Rectal smooth muscle tissue (tissue), 1 donor: Measurements from ENCODE around the gene IL1RAPL1.

Experiments
- H3K27ac ChIP-seq: one replicate; pipeline ENCODE4 v1.7.0; 2013; ENCODE audit warnings: low read depth, low read length, inconsistent platforms
- H3K27me3 ChIP-seq: one replicate; pipeline ENCODE4 v1.7.0; 2013; ENCODE audit warnings: low read length; ENCODE audit not compliant: control insufficient read depth, insufficient read depth
- H3K36me3 ChIP-seq: one replicate; pipeline ENCODE4 v1.7.0; 2013; ENCODE audit warnings: low read length; ENCODE audit not compliant: control insufficient read depth, insufficient read depth
- H3K4me1 ChIP-seq: one replicate; pipeline ENCODE4 v1.7.0; 2013; ENCODE audit warnings: low read length; ENCODE audit not compliant: control insufficient read depth, insufficient read depth
- H3K4me3 ChIP-seq: one replicate; pipeline ENCODE4 v1.7.0; 2013; ENCODE audit warnings: low read length
- H3K9ac ChIP-seq: one replicate; pipeline ENCODE4 v1.7.0; 2013; ENCODE audit warnings: low read length

IL1RAPL1 gene

GRCh38 chrX:29254515-29254914 lies 667.3 kb downstream of the IL1RAPL1 start:
- Histone ChIP-seq H3K36me3 (no peaks in the 10 kb centered on the region), H3K4me3 (no peak overlapping the region), H3K4me1 (no peaks in the 10 kb centered on the region), H3K9ac (no peak overlapping the region), H3K27ac (no peak overlapping the region), H3K27me3 (no peaks in the 10 kb centered on the region)

DNA sequence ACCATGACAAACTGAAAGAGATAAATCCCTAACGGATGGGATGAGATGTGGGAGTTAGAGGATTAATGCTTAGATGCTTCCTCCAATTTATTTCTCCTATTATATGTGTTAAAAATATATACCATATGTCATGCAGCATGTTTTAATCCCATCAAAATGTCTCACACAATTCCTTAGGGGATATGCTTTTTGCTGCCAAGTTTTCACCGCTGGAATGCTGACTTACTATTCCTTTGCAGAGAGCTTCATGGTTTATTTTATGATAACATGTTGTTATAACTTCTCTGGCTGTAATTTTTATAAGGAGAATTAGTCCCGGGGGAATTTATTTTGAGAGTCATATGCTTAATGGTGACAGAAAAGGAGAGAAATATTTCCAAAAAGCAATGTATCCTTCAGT lies 670.3 kb downstream of the IL1RAPL1 start:
- H3K9ac ChIP-seq = no peak overlapping the region
- no peak overlapping the region for H3K4me3 ChIP-seq
- no peak overlapping the region for H3K27ac ChIP-seq
- no peaks in the 10 kb centered on the region for H3K36me3 ChIP-seq
- no peaks in the 10 kb centered on the region for H3K4me1 ChIP-seq
- H3K27me3 ChIP-seq = no peaks in the 10 kb centered on the region

DNA sequence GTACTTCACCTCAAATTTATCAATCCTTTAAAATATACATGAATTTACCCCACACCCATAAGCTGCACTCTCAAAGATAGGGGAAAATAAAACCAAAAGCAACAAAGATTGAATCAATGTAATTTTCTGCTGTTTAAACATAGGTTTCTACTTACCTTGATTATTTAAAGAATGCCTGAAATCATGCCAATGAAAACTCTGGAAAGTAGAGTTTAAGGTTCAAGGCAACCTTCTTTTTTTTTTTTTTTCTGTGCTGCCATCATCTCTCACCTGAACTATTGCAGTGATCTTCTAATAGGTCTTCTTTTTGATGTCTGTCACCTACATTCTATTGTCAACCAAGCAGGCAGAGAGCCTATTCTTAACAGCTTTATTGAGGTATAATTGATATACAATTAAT lies 682.1 kb downstream of the IL1RAPL1 start:
- Histone ChIP-seq H3K36me3 (no peaks in the 10 kb centered on the region), H3K27ac (no peak overlapping the region), H3K9ac (no peak overlapping the region), H3K4me1 (no peaks in the 10 kb centered on the region), H3K4me3 (no peak overlapping the region), H3K27me3 (no peaks in the 10 kb centered on the region)

DNA sequence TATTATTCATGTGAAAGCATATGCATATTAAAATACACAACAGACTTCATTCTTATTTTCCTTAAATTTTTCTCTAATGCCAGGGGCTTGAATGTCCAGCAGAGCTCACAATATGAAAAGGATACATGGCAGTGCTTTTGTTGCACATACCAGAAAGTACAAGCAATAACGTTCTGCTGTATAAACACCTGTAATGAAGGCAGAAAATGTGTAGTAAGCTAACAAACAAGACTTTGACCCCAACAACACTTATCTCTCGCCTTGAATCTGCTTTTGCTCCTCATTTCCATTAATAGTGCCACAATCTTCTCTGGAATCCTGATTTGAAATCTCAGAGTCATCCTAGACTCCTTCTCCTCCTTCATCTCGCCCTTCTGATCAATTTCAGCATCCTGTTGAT lies 687.3 kb downstream of the IL1RAPL1 start:
- no peak overlapping the region for H3K9ac ChIP-seq
- H3K4me3 ChIP-seq = no peak overlapping the region
- no peaks in the 10 kb centered on the region for H3K27me3 ChIP-seq
- no peaks in the 10 kb centered on the region for H3K4me1 ChIP-seq
- H3K27ac ChIP-seq = no peak overlapping the region
- no peaks in the 10 kb centered on the region for H3K36me3 ChIP-seq

GRCh38 chrX:29275928-29276327 lies 688.7 kb downstream of the IL1RAPL1 start:
- no peaks in the 10 kb centered on the region for H3K4me1 ChIP-seq
- H3K4me3 ChIP-seq = no peak overlapping the region
- H3K27me3 ChIP-seq = no peaks in the 10 kb centered on the region

DNA sequence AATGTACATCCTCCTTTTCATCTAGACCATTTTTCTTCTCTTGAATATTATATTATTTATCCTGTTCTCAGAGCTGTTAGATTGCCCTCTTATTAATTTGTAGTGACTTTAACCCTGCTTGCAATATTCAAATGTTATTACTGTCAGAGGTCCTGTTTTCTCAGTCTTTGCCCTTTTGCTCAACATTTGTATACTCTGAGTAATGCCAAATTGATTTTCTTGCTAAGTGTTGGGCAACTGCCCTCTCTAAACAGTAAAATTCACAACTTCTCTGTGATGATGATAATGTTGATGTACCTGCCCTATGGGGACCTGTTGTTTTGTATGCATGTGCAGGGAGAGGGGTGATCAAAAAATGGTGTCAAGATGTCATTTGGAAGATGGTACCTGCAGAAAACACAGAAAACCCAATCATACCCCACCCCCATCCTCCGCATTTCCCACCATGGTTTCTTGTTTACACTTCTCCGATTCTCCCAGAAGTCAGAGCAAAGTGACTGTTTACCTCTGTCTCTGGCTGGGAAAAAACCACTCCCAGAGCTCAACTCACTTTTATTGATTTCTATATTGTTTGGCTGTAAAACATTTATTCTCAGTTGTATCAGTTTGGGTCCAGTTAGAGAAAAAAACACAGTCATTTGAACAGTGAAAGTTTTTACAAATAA lies 694.0 kb downstream of the IL1RAPL1 start:
- H3K4me1 ChIP-seq = no peaks in the 10 kb centered on the region
- H3K27me3 ChIP-seq = no peaks in the 10 kb centered on the region
- H3K9ac ChIP-seq = no peak overlapping the region
- H3K27ac ChIP-seq = no peak overlapping the region
- H3K36me3 ChIP-seq = no peaks in the 10 kb centered on the region
- H3K4me3 ChIP-seq = no peak overlapping the region

More at GRCh38 chrX:29275928-29276327, 688.7 kb downstream of the IL1RAPL1 start:
- H3K9ac ChIP-seq = no peak overlapping the region
- no peak overlapping the region for H3K27ac ChIP-seq
- H3K36me3 ChIP-seq = no peaks in the 10 kb centered on the region

- Histone ChIP-seq H3K36me3 (no peaks in the 10 kb centered on the region), H3K27ac (no peak overlapping the region), H3K27me3 (no peaks in the 10 kb centered on the region), H3K4me1 (no peaks in the 10 kb centered on the region), H3K9ac (no peak overlapping the region), H3K4me3 (no peak overlapping the region)
Measured at GRCh38 chrX:29285664-29286063, 698.4 kb downstream of the IL1RAPL1 start.

- Histone ChIP-seq H3K4me1 (no peaks in the 10 kb centered on the region), H3K27ac (no peak overlapping the region)
Measured at GRCh38 chrX:29295987-29296680, 708.9 kb downstream of the IL1RAPL1 start.

GRCh38 chrX:29297171-29297800 lies 710.0 kb downstream of the IL1RAPL1 start:
- H3K27me3 ChIP-seq = no peaks in the 10 kb centered on the region
- H3K27ac ChIP-seq = no peak overlapping the region
- no peak overlapping the region for H3K4me3 ChIP-seq
- no peak overlapping the region for H3K9ac ChIP-seq
- no peaks in the 10 kb centered on the region for H3K4me1 ChIP-seq
- H3K36me3 ChIP-seq = no peaks in the 10 kb centered on the region

More at GRCh38 chrX:29295987-29296680, 708.9 kb downstream of the IL1RAPL1 start:
- no peak overlapping the region for H3K9ac ChIP-seq
- H3K36me3 ChIP-seq = no peaks in the 10 kb centered on the region
- no peaks in the 10 kb centered on the region for H3K27me3 ChIP-seq
- no peak overlapping the region for H3K4me3 ChIP-seq

GRCh38 chrX:29299684-29300083 lies 712.4 kb downstream of the IL1RAPL1 start:
- Histone ChIP-seq H3K4me1 (no peaks in the 10 kb centered on the region), H3K9ac (no peak overlapping the region), H3K36me3 (no peaks in the 10 kb centered on the region), H3K27ac (no peak overlapping the region), H3K27me3 (no peaks in the 10 kb centered on the region), H3K4me3 (no peak overlapping the region)

- no peak overlapping the region for H3K27ac ChIP-seq
- no peak overlapping the region for H3K4me3 ChIP-seq
- H3K36me3 ChIP-seq = no peaks in the 10 kb centered on the region
- H3K4me1 ChIP-seq = no peaks in the 10 kb centered on the region
- H3K27me3 ChIP-seq = no peaks in the 10 kb centered on the region
- H3K9ac ChIP-seq = no peak overlapping the region
Measured at GRCh38 chrX:29308726-29309125, 721.5 kb downstream of the IL1RAPL1 start.

- Histone ChIP-seq H3K36me3 (no peaks in the 10 kb centered on the region), H3K27ac (no peak overlapping the region), H3K4me1 (no peaks in the 10 kb centered on the region), H3K9ac (no peak overlapping the region), H3K4me3 (no peak overlapping the region), H3K27me3 (no peaks in the 10 kb centered on the region)
Measured at GRCh38 chrX:29315931-29316330, 728.7 kb downstream of the IL1RAPL1 start.
